OCI-LY7 (cell line): Measurements from ENCODE around the gene CBR3. TPM values are rescaled to one million over a fixed set of nuclear protein-coding genes. Genes with fewer than 3 reads are reported as not detected.

Source experiments
- BruUV-seq: library from RNA; stranded (reverse); fragments of 400-500 nt; replicated peaks from 2 replicates; lab custom pipeline; 2021; lab: Mats Ljungman, UMichigan
- CTCF ChIA-PET: fragments of 300-600 bp; sonication (Branson Sonifier 250); formaldehyde crosslinking; loops from one replicate; lab custom pipeline; 2022; ENCODE audit warnings: antibody characterized with exemption; ENCODE audit not compliant: unreplicated experiment; lab: Charles Lee
- POLR2A ChIA-PET: fragments of 300-600 bp; sonication (Branson Sonifier 250); formaldehyde crosslinking; loops from one replicate; lab custom pipeline; 2022; ENCODE audit warnings: antibody characterized with exemption; lab: Charles Lee
- DNase-seq: peaks from one replicate; pipeline ENCODE4 v3.0.0-alpha.2; 2015; ENCODE audit warnings: low spot score
- H2AFZ ChIP-seq: fragments of 200-600 bp; sonication (generic), shearing (Covaris generic); 2 replicates; pipeline ENCODE4 v1.6.1; 2014; ENCODE audit warnings: mild to moderate bottlenecking, antibody characterized with exemption, low read length, moderate library complexity
- H3K27ac ChIP-seq: fragments of 200-600 bp; sonication (generic); 2 replicates; pipeline ENCODE4 v1.5.1; 2014; ENCODE audit warnings: mixed run types, low read depth, mild to moderate bottlenecking, moderate library complexity, low read length, inconsistent platforms; ENCODE audit not compliant: poor library complexity, severe bottlenecking
- H3K36me3 ChIP-seq: fragments of 200-600 bp; sonication (generic); 2 replicates; pipeline ENCODE4 v1.6.1; 2014; ENCODE audit warnings: mild to moderate bottlenecking, antibody characterized with exemption, low read length, moderate library complexity, mixed read lengths; ENCODE audit not compliant: insufficient read depth
- H3K4me1 ChIP-seq: fragments of 200-600 bp; sonication (generic); 2 replicates; pipeline ENCODE4 v1.5.1; 2014; ENCODE audit warnings: mild to moderate bottlenecking, low read length; ENCODE audit not compliant: insufficient read depth, poor library complexity, severe bottlenecking
- H3K4me2 ChIP-seq: fragments of 200-600 bp; sonication (generic); 2 replicates; pipeline ENCODE4 v1.6.1; 2014; ENCODE audit warnings: mild to moderate bottlenecking, low read length
- H3K4me3 ChIP-seq: fragments of 200-600 bp; sonication (generic); 2 replicates; pipeline ENCODE4 v1.5.1; 2014; ENCODE audit warnings: mild to moderate bottlenecking, low read depth, low read length; ENCODE audit not compliant: poor library complexity, severe bottlenecking
- H3K79me2 ChIP-seq: fragments of 200-600 bp; sonication (generic); 2 replicates; pipeline ENCODE4 v1.6.1; 2016; ENCODE audit warnings: low read depth, mild to moderate bottlenecking, low read length, moderate library complexity, mixed read lengths; ENCODE audit not compliant: insufficient read depth
- H3K9me2 ChIP-seq: fragments of 200-600 bp; sonication (generic); 2 replicates; pipeline ENCODE4 v1.6.1; 2016; ENCODE audit warnings: mild to moderate bottlenecking, low read length, mixed read lengths; ENCODE audit not compliant: insufficient read depth
- H3K9me3 ChIP-seq: fragments of 200-600 bp; sonication (generic); 2 replicates; pipeline ENCODE4 v1.6.1; 2014; ENCODE audit warnings: mild to moderate bottlenecking, mixed run types, low read length, mixed read lengths
- H4K20me1 ChIP-seq: fragments of 200-600 bp; sonication (generic); 2 replicates; pipeline ENCODE4 v1.6.1; 2014; ENCODE audit warnings: mild to moderate bottlenecking, antibody characterized with exemption, low read length, moderate library complexity, mixed read lengths; ENCODE audit not compliant: insufficient read depth
- EZH2phosphoT487 ChIP-seq: fragments of 200-600 bp; sonication (generic); IDR thresholded peaks from 2 replicates; pipeline ENCODE4 v1.6.1; 2018; ENCODE audit warnings: low read depth, borderline replicate concordance, mild to moderate bottlenecking, mixed run types, antibody characterized with exemption, low read length, moderate library complexity, mixed read lengths
- intact Hi-C: fragments of 100-400 bp; cut with micrococcal nuclease; formaldehyde crosslinking; loops from one replicate; pipeline ENCODE4 v1.10.0; 2022; ENCODE audit not compliant: unreplicated experiment
- total RNA-seq, 2 experiments: library from RNA; depleted of rRNA in 1 of 2; stranded (reverse); fragments of >200 nt in 1 of 2; shearing (Covaris generic) in 1 of 2; gene quantifications; 2 replicates each; pipeline ENCODE4 v1.2.3, GENCODE V29; 2014 to 2022
- TF ChIP-seq, protein P1 (sequence below): fragments of 200-600 bp; sonication (generic); conservative IDR thresholded peaks from 2 replicates; pipeline ENCODE4 v1.5.1; 2014; ENCODE audit warnings: mild to moderate bottlenecking, antibody characterized with exemption, low read length, moderate library complexity, mixed read lengths

CBR3 gene
- total RNA-seq, 2 experiments from 2014 or later: not detected

- Histone ChIP-seq H4K20me1 (no peaks in the 10 kb centered on the region), H3K27ac (no peak overlapping the region), H3K36me3 (no peaks in the 10 kb centered on the region), H3K9me3 (no peaks in the 10 kb centered on the region), H3K4me3 (no peak overlapping the region), H3K9me2 (no peaks in the 10 kb centered on the region), H3K4me2 (no peak overlapping the region), H3K79me2 (no peaks in the 10 kb centered on the region), H3K4me1 (peaks cover 20% of the 10 kb centered on the region), H2AFZ (no peak overlapping the region)
- TF ChIP-seq EZH2phosphoT487: no peak
- TF ChIP-seq, protein P1, sequence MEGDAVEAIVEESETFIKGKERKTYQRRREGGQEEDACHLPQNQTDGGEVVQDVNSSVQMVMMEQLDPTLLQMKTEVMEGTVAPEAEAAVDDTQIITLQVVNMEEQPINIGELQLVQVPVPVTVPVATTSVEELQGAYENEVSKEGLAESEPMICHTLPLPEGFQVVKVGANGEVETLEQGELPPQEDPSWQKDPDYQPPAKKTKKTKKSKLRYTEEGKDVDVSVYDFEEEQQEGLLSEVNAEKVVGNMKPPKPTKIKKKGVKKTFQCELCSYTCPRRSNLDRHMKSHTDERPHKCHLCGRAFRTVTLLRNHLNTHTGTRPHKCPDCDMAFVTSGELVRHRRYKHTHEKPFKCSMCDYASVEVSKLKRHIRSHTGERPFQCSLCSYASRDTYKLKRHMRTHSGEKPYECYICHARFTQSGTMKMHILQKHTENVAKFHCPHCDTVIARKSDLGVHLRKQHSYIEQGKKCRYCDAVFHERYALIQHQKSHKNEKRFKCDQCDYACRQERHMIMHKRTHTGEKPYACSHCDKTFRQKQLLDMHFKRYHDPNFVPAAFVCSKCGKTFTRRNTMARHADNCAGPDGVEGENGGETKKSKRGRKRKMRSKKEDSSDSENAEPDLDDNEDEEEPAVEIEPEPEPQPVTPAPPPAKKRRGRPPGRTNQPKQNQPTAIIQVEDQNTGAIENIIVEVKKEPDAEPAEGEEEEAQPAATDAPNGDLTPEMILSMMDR: no peak
- no peak for DNase-seq
- CTCF ChIA-PET: no interaction called here
- no TSS peak for BruUV-seq
- POLR2A ChIA-PET: no interaction called here
- intact Hi-C loops: no loop called here
Measured at GRCh38 chr21:36185523-36185922, 50.6 kb downstream of the CBR3 start.

- ChIA-PET CTCF (no interaction called here), POLR2A (no interaction called here)
- H3K79me2 ChIP-seq: no peaks in the 10 kb centered on the region
- H3K9me2 ChIP-seq: no peaks in the 10 kb centered on the region
- H3K4me3 ChIP-seq: no peak overlapping the region
- no peaks in the 10 kb centered on the region for H3K36me3 ChIP-seq
- no peak overlapping the region for H3K4me2 ChIP-seq
- no peak for TF ChIP-seq EZH2phosphoT487
- TF ChIP-seq, protein P1: no peak
- no TSS peak for BruUV-seq
- no peak for DNase-seq
- H2AFZ ChIP-seq: no peak overlapping the region
- intact Hi-C loops: no loop called here
- no peak overlapping the region for H3K27ac ChIP-seq
- H3K9me3 ChIP-seq: no peaks in the 10 kb centered on the region
- no peaks in the 10 kb centered on the region for H4K20me1 ChIP-seq
- H3K4me1 ChIP-seq: peaks cover 20% of the 10 kb centered on the region
Measured at GRCh38 chr21:36186081-36186480, 51.2 kb downstream of the CBR3 start.

- H3K9me2 ChIP-seq: no peaks in the 10 kb centered on the region
- no peaks in the 10 kb centered on the region for H3K79me2 ChIP-seq
- BruUV-seq: no TSS peak
- H3K4me1 ChIP-seq: peaks cover 13% of the 10 kb centered on the region
- intact Hi-C loops: no loop called here
- no peak for DNase-seq
- H2AFZ ChIP-seq: no peak overlapping the region
- CTCF ChIA-PET: no interaction called here
- H3K4me2 ChIP-seq: no peak overlapping the region
- TF ChIP-seq, protein P1: no peak
- no peak for TF ChIP-seq EZH2phosphoT487
- POLR2A ChIA-PET: no interaction called here
- H3K36me3 ChIP-seq: no peaks in the 10 kb centered on the region
- no peaks in the 10 kb centered on the region for H3K9me3 ChIP-seq
- H3K4me3 ChIP-seq: no peak overlapping the region
- H4K20me1 ChIP-seq: no peaks in the 10 kb centered on the region
- H3K27ac ChIP-seq: no peak overlapping the region
Measured at GRCh38 chr21:36186506-36187399, 51.9 kb downstream of the CBR3 start.
